Measurements from ENCODE around the gene ABTB2. TPM values are rescaled to one million over a fixed set of nuclear protein-coding genes. Genes with fewer than 3 reads are reported as not detected.

The ABTB2 gene
- total and polyA plus RNA-seq, 2 of the 8 experiments (the other 6 are each of a cell fraction or from before 2014, with no cell fraction given), result 7.7 to 10.2 TPM

DNA sequence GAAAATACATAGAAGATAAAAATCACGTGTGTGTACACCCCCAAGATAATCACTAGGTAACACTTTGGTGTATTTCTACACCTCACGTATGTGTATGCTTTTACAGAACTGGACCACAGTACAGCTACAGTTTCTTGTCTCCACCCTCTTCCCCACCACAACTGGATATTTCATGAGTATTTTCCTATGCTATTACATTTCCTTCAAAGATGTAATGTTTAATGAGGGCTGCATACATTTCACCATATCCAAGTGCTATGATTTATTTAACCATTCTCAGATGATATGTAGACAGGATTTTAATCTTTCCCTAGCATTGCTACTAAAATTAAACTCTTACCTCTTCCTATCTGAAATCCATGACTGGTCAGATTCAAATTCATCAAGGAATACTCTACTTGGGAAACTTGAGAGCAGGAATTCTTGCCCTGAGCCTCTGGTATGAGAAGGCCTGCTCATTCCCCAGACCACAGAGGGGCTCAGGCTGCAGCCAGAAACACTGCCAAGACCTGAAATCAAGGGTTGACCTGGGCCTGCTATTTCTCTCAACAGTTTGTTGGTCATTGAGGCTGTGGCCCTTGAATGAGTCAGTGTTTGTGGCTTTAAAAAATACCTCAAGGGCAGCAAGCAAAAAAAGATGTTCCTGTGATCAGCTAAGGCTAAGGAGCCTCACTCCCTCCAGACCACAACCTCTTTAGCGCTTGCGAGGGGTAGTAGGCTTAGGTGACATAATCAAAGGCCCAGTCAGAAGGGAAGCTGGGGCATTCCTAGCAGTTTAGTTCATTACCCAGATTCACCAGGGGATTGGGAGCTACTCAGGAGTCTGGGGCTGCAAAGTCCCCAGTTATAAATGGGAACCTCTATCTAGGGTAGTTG is 55.5 kb downstream of the ABTB2 start:
- Histone ChIP-seq H3K56ac (replicated peaks; ENCODE audit: insufficient read length, low read depth, low read length) (no peak overlapping the region), H2AFZ (ENCODE audit: low read length) (no peak overlapping the region), H2BK5ac (ENCODE audit: low read depth, low read length) (no peak overlapping the region), H2BK20ac (ENCODE audit: low read length) (no peak overlapping the region), H4K20me1 (replicated peaks in 1 of 2; ENCODE audit: control insufficient read depth in 1 of 2, insufficient read depth in 2 of 2, low read length in 2 of 2) (no peaks in the 10 kb centered on the region), H3K23me2 (ENCODE audit: low read depth, low read length) (no peaks in the 10 kb centered on the region), H3K27me3 (replicated peaks in 1 of 4; ENCODE audit: control insufficient read depth in 3 of 4, extremely low read depth in 1 of 4, insufficient read depth in 3 of 4, low read length in 3 of 4) (no peaks in the 10 kb centered on the region), H4K5ac (ENCODE audit: insufficient read length, low read depth, low read length) (no peak overlapping the region), H2BK120ac (replicated peaks; ENCODE audit: low read depth, low read length) (no peak overlapping the region), H3K4me3 (ENCODE audit: extremely low read depth in 1 of 4, insufficient read depth in 2 of 4, low read depth in 3 of 4, low read length in 4 of 4) (no peak overlapping the region), H2AK5ac (ENCODE audit: low read depth, low read length) (no peak overlapping the region), H3K14ac (ENCODE audit: insufficient read length) (no peak overlapping the region), H3K27ac (ENCODE audit: low read depth, low read length) (no peak overlapping the region), H3K4ac (replicated peaks; ENCODE audit: insufficient read length, low read depth, low read length) (no peak overlapping the region), H3K23ac (ENCODE audit: insufficient read length) (no peak overlapping the region), H2BK15ac (ENCODE audit: low read length) (no peak overlapping the region), H4K91ac (replicated peaks; ENCODE audit: insufficient read length, low read length) (no peak overlapping the region), H3K79me2 (ENCODE audit: control insufficient read depth in 1 of 2, insufficient read depth in 2 of 2, low read length in 2 of 2) (no peaks in the 10 kb centered on the region), H3K9ac (replicated peaks in 1 of 4; ENCODE audit: extremely low read depth in 1 of 4, low read depth in 3 of 4, low read length in 3 of 4) (no peak overlapping the region), H3K4me2 (ENCODE audit: insufficient read depth in 1 of 2, low read depth in 2 of 2, low read length in 2 of 2) (no peak overlapping the region), H3K9me3 (ENCODE audit: insufficient read depth in 2 of 2, low read depth in 1 of 2, low read length in 1 of 2) (no peaks in the 10 kb centered on the region), H2BK12ac (ENCODE audit: low read depth, low read length) (no peak overlapping the region), H3K36me3 (ENCODE audit: control insufficient read depth in 2 of 4, insufficient read depth in 4 of 4, low read length in 3 of 4) (no peaks in the 10 kb centered on the region), H4K8ac (ENCODE audit: extremely low read depth, insufficient read depth, low read length) (no peak overlapping the region), H3K79me1 (ENCODE audit: low read depth, low read length) (no peaks in the 10 kb centered on the region), H3K18ac (ENCODE audit: extremely low read depth, low read length) (no peak overlapping the region), H3K4me1 (replicated peaks in 1 of 4; ENCODE audit: control insufficient read depth in 3 of 4, insufficient read depth in 4 of 4, low read length in 3 of 4) (peaks cover 2 to 17% (median 8%) of the 10 kb centered on the region in 4 experiments; a peak in 6 of 7 replicates)
- CTCF ChIA-PET (ENCODE audit: partially characterized antibody), result interaction anchor here (2.6 kb wide), 1 partner anchor 95 kb away, joined by 8 read pairs; no protein-coding TSS in a partner anchor
- POLR2A ChIA-PET (ENCODE audit: partially characterized antibody), result no interaction called here
- WGBS, 2 experiments (ENCODE audit: extremely low coverage in 1 of 2, insufficient coverage in 1 of 2, insufficient read length in 1 of 2, insufficient replicate concordance in 2 of 2, low coverage in 1 of 2, low lambda C conversion rate in 2 of 2, missing lambda C conversion rate in 1 of 2), result 65% methylated on average over 4 of the region's 4 CpGs; no CpG with 5 or more reads in 1 of the 2 experiments
- DNase-seq (ENCODE audit: low read depth in 1 of 2, low spot score in 2 of 2), result no peak
- FAIRE-seq, result no peak
- TF ChIP-seq JUND (IDR thresholded peaks at IDR 0.05; ENCODE audit: low read length), result no peak
